NCI-H2196 treated with DMSO at 0.1 percent for 48 hours (cell line): ENCODE results near the gene CR1L.
"Not testable (repeated sequence)": the region's sequence is repeated elsewhere in the genome, so short reads cannot be mapped to it uniquely, and the experiment has no call there.

ENCODE experiments used
- DNase-seq: peaks from one replicate; lab custom pipeline; 2025; ENCODE audit not compliant: unreplicated experiment; lab: John Stamatoyannopoulos, UW

CR1L gene

DNA sequence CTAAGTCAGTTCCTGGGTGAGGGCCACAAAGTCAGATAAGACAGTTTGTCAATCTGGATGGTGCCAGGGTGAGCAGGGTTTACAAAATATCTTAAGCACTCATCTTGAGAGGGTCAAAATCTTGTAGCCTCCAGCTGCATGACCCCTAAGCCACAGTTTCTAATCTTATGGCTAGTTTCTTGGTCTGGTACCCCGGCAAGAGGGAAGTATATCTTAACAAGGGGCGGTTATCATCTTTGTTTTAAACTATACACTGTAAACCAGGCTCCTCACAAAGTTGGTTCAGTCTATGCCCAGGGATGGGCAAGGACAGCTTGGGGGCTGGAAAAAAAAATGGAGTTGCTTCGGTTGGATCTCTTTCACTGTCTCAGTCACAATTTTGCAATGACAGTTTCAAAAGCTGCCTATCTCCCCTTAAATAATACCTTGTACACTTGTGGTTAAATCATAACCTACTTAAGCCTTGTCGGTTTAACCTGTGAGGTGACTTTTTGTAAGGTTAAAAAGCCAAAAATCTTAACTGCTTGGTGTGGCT, 99.1 kb downstream of the CR1L start:
- no peak for DNase-seq

DNA sequence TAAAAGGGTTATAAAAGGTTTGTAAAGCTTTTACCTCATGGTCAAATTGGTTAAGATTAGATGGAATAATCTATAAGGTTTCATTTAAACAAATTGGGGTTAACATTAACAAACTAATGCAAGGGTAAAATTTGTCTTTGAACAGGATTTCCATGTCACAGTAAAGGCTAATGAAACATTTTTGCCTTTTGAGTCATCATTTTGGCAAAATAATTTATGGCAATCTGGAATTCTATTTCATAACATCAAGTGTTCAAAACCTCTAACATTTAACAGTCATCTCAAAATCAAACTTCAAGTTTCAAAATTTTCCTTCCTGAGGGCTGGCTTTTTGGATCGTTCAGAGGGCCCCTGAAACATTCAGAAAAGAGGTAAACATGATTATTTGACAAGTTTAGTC, 100.4 kb downstream of the CR1L start:
- DNase-seq, result no peak

DNA sequence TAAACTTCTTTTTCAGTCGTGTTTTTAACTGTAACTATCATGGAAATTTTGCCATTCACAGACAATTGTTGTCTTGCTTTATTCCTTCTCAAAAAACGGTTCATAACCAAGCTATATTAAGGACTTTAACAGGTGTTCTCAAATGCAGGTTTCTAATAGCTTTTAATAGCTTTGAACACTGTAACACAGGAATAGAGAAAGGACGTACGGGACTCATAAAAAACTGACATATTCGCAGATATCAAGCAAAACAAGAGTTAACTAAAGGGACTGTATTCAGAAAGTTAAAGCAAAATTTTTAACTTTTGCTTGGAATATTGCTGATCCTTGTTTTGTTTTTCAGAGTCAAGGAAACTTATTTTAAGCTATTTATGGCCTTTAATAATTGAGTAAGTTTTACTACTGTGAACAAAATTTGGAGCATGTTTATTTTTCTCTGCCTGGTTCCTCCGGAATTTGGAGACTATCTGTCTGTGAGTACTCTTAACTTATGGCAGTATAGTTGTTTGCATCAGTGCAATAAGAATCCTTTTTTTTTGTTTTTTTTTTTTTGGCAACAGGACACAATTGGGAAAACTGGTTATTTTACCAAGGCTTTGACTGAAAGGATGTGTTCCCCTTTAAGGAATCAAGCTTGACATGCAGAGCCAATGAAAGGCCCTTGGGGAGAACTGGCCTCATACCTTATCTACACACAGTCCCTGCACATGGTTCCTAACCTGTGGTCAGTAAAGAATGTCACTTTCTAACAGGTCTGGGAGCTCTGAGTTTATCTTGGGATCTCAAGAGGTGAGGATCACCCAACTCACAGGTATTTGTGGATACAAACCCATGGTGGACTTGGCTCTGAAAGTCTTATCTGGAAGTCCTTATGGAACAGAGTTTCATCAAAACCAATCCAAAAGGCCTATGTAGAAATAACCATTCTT, 101.2 kb downstream of the CR1L start:
- no peak for DNase-seq

DNA sequence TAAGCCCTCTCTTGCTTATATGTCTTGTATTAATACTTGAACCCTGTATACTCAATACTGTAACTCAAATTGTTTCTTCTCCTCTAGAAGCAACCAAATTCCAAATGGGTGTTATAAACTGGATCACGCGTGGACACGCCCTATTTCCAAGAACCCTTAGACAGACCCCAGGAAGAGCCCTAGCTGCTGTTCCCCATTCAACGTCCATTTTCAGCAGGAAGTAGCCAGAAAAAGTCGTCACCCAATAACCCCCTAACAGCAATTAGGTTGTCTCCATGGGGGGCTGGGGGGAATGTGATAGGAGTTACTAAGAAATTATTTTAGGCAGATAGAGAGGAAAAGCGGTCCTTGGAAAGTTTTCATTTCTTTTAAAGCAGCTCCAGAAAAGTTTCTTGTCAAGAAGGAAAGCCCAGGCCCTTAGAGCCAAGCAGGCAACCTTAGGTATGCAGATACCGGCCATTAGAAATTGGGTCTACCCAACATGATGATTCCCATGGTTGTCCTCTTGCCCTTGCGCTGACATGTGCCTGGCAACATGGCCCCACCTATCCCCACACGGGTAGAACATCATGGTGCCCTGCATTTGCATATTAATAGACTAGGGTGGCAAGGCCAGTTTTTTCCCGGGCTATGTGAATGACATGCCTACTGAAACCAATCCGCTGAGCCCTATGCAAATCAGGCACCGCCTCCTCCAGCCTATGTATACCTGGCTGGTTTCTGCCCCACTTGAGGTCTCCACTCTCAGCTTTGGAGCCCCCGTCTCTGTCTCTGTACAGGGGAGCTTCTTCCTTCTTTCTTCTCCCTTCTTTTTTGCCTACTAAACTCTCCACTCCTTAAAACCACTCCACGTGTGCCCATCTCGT, 102.9 kb downstream of the CR1L start:
- DNase-seq, result peak; percentile 67

DNA sequence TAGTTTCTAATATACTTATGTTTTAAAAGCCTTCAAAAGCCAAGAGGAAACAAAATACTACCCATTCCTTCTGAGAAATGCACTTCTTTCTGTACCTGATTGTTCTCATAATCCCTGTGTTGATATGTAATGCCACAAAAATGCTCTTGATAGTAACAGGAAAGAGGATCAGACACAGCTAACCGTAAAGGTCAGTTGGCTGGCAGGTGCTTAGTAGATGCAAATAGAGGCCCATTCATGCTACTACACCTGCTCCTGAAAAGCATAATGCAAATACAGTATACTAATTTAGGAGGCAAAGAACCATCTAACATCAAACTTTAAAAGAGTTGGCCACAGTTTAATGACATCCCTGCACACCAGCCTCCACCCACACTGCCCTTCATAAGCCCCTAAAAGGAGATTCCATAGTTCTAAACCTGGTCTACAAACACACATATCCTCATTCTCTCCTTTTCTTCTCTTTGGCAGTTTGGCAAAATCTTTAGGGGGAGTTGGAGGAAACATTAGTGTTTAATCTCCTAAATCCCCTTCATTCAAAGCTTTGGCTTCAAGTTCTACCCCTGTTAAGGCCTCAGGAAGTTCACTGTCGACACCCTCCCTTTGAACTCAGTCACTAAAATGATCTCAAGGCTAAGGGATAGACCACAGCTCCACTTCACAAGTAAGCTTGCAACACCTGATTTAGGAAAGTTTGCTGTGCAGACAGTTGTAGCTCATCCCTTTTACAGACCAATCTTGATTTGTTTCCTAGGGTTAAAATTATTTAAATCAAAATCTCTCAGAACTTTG, 104.0 kb downstream of the CR1L start:
- DNase-seq, result peak; percentile 93

DNA sequence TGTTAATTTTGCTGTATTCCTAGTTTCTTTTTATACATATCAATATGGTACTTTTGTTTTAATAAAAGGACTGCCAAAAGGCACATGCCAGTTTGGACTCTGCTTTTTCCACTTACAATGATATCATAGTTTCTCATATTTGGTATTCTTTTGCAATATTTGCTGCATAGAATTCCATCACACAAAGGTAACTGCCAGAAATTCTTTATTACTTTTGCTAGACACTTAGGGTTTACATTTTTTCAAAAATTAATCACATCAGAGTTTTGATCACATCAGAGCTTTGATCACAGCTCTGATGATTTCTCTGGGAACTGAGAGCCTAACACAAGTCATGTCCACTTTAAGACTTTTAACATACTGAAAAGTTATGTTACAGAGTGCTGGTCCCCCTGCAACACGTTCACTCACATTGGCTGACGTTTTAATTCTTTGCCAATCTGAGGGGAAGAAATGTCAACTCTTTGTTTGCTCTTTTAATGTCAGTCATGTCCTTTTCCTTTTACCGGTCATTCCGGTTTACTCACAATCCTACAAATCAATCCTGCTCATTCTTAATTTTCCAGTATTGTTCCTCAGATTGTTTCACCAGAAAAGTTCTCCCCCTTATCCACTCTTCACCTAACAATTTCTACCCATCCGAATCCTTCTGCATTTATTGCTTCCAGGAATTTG, 105.8 kb downstream of the CR1L start:
- no peak for DNase-seq

DNA sequence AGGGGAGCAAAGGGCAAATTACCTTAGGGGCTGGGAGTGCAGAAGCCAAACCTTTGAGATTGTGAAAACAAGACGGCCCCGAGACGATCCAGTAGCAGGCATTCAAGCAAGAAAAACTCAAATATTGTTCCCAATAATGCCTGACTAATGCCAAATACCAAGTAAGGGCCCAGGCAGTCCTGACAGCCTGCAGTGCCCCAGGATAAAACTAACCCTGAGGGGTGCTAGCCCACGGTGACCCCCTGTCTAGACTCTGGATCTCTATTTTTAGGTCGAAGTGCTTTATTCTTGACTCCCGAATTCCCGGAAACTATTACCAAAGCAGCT, 106.5 kb downstream of the CR1L start:
- not testable (repeated sequence) for DNase-seq

DNA sequence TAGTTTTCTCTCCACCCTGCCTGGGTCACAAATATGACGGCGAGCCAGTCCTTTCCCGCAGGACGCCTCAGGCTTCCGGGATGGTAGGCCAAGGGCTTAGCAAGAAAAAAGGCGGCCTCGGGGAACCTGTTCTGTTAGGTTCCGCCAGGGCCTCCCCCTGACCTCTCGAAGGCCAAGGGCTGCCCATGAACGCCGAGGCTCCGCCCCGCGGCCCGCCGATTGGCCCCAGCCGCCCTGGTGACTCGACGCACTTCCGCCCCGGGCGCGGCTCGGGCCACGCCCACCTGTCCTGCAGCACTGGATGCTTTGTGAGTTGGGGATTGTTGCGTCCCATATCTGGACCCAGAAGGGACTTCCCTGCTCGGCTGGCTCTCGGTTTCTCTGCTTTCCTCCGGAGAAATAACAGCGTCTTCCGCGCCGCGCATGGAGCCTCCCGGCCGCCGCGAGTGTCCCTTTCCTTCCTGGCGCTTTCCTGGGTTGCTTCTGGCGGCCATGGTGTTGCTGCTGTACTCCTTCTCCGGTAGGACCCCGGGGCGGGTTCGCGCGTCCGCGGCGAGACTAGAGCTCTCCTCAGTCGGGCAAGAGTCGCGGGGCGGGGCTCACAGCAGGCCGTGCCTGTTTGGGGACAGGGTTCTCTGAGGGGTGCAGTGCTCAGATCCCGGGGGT, 107.0 kb downstream of the CR1L start, which contains the start of gene CD46:
Gene CD46, plus strand, starts transcription at position 265 of the 666 bp plus-strand sequence. Its CDS starts 159 bp downstream, at position 424.
- peak; percentile 94 for DNase-seq

DNA sequence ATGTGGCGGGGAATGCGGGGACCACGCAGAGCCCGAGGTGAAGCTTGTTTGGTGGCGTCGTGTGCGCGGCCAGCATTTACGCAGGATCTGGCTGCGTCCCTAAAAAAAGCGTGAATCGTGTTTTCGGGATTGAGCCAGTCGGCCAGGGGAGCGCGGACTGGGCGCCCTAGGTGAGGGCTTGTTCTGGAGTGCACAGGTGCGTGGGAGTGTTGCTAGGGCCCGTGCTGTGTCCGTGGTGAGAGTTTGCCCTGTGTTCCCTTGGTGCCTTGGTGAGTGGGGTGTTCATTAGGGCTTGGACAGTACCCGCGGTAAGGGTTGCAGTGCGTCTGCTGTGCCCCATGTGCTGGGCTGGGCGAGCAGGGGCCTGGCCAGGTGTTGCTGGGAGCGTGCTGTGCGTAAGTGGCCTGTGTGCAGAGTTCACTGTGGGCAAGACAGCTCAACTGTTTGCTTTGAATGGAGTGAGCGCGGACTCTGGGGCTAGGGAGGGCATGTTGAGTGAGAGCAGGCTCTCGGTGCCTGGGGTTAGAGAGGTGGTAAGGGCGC, 107.6 kb downstream of the CR1L start:
- no peak for DNase-seq

DNA sequence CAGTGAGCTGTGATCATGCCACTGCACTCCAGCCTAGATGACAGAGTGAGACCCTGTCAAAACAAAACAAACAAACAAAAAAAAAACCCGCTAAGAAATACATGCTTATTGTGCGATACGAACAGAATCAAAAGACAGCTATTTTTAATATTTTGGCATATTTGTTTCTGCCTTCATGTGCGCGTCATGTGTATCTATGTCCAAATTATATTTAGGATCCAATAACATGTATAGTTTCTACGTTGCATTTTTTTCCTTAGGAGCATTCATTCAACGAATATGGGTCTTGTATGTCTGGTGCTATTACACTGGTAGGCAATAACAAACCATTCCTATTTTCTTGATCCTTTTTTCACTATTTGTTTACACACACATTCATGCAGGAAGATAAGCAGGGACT, 108.7 kb downstream of the CR1L start:
- no peak for DNase-seq

DNA sequence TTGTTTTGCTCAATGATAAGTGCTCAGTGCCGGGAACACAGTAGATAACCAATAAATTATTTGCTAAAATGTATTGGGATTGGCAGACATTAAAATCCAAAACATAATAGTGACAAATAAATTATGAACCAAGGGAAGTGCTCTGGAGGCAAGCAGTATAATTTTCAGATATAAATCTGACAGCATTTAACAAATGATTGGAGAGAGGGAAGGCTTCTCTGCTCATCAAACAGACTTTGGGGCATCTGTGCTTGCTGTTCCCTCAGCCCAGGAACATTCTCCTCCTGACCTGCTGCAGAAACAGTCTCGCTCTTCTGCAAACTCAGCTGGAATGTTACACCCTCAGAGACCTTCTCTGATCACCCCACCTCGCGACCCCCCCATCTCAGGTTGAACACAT, 109.1 kb downstream of the CR1L start:
- no peak for DNase-seq

DNA sequence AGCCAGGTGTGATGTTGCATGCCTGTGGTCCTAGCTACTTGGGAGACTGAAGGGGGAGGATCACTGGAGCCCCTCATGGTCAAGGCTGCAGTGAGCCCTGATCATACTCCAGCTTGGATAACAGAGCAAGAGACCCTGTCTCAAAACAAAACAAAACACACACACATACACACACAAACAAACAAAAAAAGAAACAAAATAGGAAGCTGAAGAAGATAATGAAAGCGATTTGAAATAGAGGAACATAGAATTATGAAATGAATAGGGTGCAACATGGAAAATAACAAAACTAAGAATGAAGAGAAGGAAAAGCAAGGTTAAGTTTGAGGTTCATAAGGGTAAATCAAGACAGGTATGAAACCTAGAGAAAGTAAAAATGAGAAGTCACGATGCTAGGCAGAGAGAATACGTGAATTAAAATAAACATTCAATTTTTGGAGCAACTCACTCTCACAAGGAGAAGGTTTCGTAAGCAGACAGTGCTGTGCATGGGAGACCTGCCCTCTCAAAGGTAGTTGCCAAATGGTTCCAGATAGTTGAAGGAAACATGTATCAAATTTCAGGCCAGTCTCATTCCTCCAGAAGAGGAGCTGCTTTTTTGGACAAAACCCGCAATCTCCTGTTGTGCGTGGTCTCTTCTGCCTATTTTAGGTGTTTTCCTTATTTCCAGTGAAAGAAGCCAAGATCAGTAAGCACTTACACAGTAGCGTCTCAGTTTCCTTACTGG, 110.2 kb downstream of the CR1L start:
- peak; percentile 16 for DNase-seq

DNA sequence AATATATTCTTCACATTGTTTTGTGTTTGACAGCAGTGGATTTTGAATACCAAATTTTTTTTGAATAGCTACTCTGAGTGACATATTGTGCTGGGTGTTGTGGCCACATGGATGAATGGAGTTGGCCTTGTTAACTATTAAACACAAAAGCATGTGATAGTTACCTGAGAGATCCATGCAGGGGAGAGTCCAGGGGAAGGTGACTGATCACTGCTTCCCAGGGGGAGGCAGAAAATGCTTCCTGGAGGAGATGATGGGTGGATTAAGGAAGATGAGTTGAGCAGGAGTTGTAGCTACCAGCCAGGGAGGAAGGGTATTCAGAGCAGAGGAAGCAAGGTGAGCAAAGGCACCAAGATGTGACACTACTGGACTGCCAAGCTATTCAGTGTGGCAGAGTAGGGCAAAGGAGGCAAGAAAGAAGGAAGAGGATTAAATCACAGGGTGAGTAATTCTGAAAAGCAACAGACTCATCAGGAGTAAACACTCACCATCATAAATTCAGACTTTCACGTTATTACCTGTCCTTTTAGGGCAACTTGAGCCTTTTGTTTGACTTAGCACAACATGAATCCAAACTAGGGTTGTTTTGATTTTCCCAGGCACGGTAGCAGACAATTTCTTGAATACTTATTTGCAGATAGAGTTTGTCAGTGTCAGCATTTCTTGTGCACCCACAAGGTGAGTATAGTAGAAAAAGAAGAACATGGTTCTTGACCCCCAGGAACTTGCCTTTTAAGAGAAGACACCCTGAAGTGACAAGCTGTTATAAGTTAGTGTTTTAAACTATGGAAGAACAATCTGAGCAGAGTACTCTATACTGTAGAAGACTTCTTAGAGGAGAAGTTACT, 111.1 kb downstream of the CR1L start:
- DNase-seq, result no peak

DNA sequence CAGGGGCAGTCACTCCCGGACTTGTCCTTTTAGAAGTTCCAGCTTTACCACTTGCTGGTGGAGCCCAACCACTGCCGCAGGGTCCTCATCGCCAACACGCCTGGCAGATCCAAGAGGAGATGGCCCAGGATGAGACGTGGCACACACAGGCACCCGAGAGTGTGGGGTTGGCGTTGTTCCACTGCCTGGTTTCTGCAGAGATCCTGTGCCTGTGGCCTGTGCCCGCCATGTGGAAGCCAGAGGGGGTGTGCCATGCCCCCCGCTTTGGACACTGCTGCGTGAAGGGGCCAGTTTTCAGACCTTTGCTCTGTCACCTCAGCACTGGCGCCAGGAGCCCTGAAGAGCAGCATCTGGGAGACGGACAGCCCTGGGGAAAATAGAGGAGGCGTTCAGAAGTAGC, 117.7 kb downstream of the CR1L start:
- no peak for DNase-seq

DNA sequence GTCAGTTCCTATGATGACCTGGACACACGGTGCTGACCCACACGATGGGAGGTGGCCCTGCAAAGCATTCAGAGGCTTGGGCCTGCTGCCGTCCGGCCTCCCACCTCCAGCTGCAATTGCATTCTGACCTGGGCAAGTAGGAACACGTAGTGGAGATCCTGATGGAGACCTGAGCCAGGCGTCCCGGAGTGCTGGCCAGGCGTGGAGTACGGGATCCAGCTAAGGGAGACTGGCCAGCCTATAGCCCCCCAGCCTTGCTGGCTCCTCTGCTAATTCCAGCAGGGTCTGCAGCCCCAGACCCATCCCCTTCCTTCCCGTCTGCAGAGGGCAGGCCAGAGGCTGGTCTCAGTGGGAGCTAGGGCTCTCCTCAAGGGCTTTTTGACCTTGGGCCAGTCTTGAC, 118.2 kb downstream of the CR1L start:
- no peak for DNase-seq

DNA sequence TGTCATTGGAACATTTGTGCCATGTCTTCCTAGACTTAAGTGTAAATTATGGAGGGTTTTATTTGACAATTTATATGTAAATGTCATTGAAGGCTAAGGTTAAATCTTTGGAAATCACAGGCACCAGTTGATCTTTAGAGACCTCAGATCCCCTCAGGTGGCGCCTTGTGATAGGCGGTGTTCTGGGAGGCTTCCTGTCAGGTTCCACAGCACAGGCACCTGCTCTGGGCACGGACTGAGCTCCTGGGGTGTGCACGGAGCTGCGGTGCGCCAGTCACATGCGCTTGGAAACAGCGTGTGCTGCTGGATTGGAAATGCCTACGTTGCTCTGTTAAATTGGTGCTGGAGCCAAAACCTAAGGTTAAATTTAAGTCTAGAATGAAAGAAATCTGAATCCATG, 119.0 kb downstream of the CR1L start:
- no peak for DNase-seq

DNA sequence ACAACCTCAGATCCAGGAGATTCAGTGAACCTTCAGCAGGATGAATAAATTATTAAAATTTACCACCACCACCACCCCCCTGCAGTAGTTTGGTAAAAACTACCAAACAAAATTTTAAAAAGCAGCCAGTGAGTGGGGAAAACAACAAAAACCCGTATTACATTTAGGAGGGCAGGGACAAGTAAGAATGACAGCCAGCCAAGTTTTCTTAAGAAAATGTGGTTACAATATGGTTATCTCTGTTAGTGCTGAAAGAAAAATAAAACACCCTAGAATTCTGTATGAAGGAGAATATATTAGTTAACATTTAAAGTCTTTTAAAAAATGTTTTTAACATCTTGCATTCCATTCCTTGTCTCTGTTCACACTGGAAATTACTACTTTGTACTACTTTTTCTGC, 121.6 kb downstream of the CR1L start:
- DNase-seq, result no peak

DNA sequence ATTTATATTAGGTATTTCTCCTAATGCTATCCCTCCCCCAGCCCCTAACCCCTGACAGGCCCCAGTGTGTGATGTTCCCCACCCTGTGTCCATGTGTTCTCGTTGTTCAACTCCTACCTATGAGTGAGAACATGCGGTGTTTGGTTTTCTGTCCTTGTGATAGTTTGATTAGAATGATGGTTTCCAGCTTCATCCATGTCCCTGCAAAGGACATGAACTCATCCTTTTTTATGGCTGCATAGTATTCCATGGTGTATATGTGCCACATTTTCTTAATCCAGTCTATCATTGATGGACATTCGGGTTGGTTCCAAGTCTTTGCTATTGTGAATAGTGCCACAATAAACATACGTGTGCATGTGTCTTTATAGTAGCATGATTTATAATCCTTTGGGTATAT, 125.6 kb downstream of the CR1L start:
- not testable (repeated sequence) for DNase-seq
